SK-N-SH treated with all-trans-retinoic acid at 6 μM for 48 hours (cell line): ENCODE measurements around the gene TNNI3K.

Source experiments
- ATAC-seq: fragments of 200-7000 bp; cut with Tn5 transposase; 3 replicates; pipeline ENCODE4 v1.9.1; 2020; ENCODE audit warnings: mild to moderate bottlenecking, moderate library complexity
- ARNTL ChIP-seq: fragments of 450-650 bp; formaldehyde crosslinking; IDR thresholded peaks from 2 replicates; pipeline ENCODE4 v1.5.0; 2020; ENCODE audit warnings: low read depth, mild to moderate bottlenecking, moderate library complexity, borderline replicate concordance
- BACH2 ChIP-seq: fragments of 250-450 bp; sonication (Bioruptor Pico); IDR thresholded peaks from 2 replicates; pipeline ENCODE4 v1.9.0; 2021; ENCODE audit warnings: mild to moderate bottlenecking, borderline replicate concordance
- CREB5 ChIP-seq: fragments of 250-450 bp; sonication (Bioruptor Pico); IDR thresholded peaks from 2 replicates; pipeline ENCODE4 v1.5.1; 2020; ENCODE audit warnings: low read depth, mild to moderate bottlenecking, moderate library complexity
- CSDC2 ChIP-seq: fragments of 250-450 bp; sonication (Bioruptor Pico); IDR thresholded peaks from 2 replicates; pipeline ENCODE4 v1.5.0; 2020; ENCODE audit warnings: mild to moderate bottlenecking, moderate library complexity
- CSRNP3 ChIP-seq: fragments of 250-450 bp; sonication (Bioruptor Pico); IDR thresholded peaks from 2 replicates; pipeline ENCODE4 v1.5.1; 2021; ENCODE audit warnings: mild to moderate bottlenecking, moderate library complexity
- ISL1 ChIP-seq: fragments of 250-450 bp; sonication (Bioruptor Pico); IDR thresholded peaks from 2 replicates; pipeline ENCODE4 v2.1.2; 2022; ENCODE audit warnings: mild to moderate bottlenecking, moderate library complexity
- OSR1 ChIP-seq: fragments of 250-450 bp; sonication (Bioruptor Pico); IDR thresholded peaks from 2 replicates; pipeline ENCODE4 v1.8.0; 2022; ENCODE audit warnings: moderate library complexity, mild to moderate bottlenecking, inconsistent platforms
- PATZ1 ChIP-seq: fragments of 250-450 bp; sonication (Bioruptor Pico); IDR thresholded peaks from 2 replicates; pipeline ENCODE4 v1.8.0; 2020; ENCODE audit warnings: mild to moderate bottlenecking, moderate library complexity, borderline replicate concordance
- POU6F1 ChIP-seq: fragments of 250-450 bp; sonication (Bioruptor Pico); IDR thresholded peaks from 2 replicates; pipeline ENCODE4 v1.8.0; 2021; ENCODE audit warnings: low read depth, mild to moderate bottlenecking, moderate library complexity, borderline replicate concordance
- RARB ChIP-seq: fragments of 250-450 bp; sonication (Bioruptor Pico); IDR thresholded peaks from 2 replicates; pipeline ENCODE4 v1.8.0; 2021; ENCODE audit warnings: mild to moderate bottlenecking, moderate library complexity
- TCF4 ChIP-seq: fragments of 250-450 bp; sonication (Bioruptor Pico); IDR thresholded peaks from 2 replicates; pipeline ENCODE4 v1.8.0; 2021; ENCODE audit warnings: mild to moderate bottlenecking, moderate library complexity, borderline replicate concordance
- TOX ChIP-seq: fragments of 250-450 bp; sonication (Bioruptor Pico); IDR thresholded peaks from 2 replicates; pipeline ENCODE4 v1.8.0; 2021; ENCODE audit warnings: mild to moderate bottlenecking, moderate library complexity, borderline replicate concordance
- TSHZ2 ChIP-seq: fragments of 250-450 bp; sonication (Bioruptor Pico); IDR thresholded peaks from 2 replicates; pipeline ENCODE4 v1.5.0; 2020; ENCODE audit warnings: mild to moderate bottlenecking, moderate library complexity
- ZFP3 ChIP-seq: fragments of 250-450 bp; sonication (Bioruptor Pico); IDR thresholded peaks from 2 replicates; pipeline ENCODE4 v1.5.0; 2020; ENCODE audit warnings: mild to moderate bottlenecking, moderate library complexity
- ZFP30 ChIP-seq: fragments of 450-650 bp; formaldehyde crosslinking; IDR thresholded peaks from 2 replicates; pipeline ENCODE4 v1.5.0; 2022; ENCODE audit warnings: mild to moderate bottlenecking, moderate library complexity
- ZNF565 ChIP-seq: fragments of 450-650 bp; formaldehyde crosslinking; conservative IDR thresholded peaks from 2 replicates; pipeline ENCODE4 v1.5.0; 2020; ENCODE audit warnings: low read depth, mild to moderate bottlenecking, moderate library complexity
- ZNF8 ChIP-seq: fragments of 450-650 bp; formaldehyde crosslinking; IDR thresholded peaks from 2 replicates; pipeline ENCODE4 v1.5.0; 2020; ENCODE audit warnings: mild to moderate bottlenecking, moderate library complexity

TNNI3K gene

GRCh38 chr1:74392186-74392585, 157.0 kb downstream of the TNNI3K start:
- ATAC-seq, result no peak
- TF ChIP-seq CSDC2 (CRISPR knock-in tag) (no peak), OSR1 (no peak), ZFP30 (CRISPR knock-in tag) (no peak), POU6F1 (CRISPR knock-in tag) (no peak), PATZ1 (no peak), CREB5 (no peak)

- no peak for TF ChIP-seq ZNF8
- TF ChIP-seq TCF4, result peak; percentile 85
- ATAC-seq, result no peak; the same call in 2 of the 3 replicates
Measured at GRCh38 chr1:74392840-74393239, 157.7 kb downstream of the TNNI3K start.

GRCh38 chr1:74395571-74395970, 160.4 kb downstream of the TNNI3K start:
- no peak for ATAC-seq
- no peak for TF ChIP-seq BACH2
- TF ChIP-seq POU6F1 (CRISPR knock-in tag), result no peak
- no peak for TF ChIP-seq TOX (CRISPR knock-in tag)
- no peak for TF ChIP-seq CSRNP3 (CRISPR knock-in tag)
- no peak for TF ChIP-seq ARNTL
- no peak for TF ChIP-seq ZNF565 (CRISPR knock-in tag)

GRCh38 chr1:74396462-74396861, 161.3 kb downstream of the TNNI3K start:
- no peak for ATAC-seq
- TF ChIP-seq TSHZ2 (CRISPR knock-in tag), result no peak
- TF ChIP-seq OSR1, result no peak
- TF ChIP-seq ZNF8, result no peak
- no peak for TF ChIP-seq ZFP3
- TF ChIP-seq POU6F1 (CRISPR knock-in tag), result no peak
- TF ChIP-seq ZNF565 (CRISPR knock-in tag), result no peak
- no peak for TF ChIP-seq CSRNP3 (CRISPR knock-in tag)
- no peak for TF ChIP-seq ISL1
- TF ChIP-seq BACH2, result no peak
- TF ChIP-seq RARB, result no peak
